Kidney epithelial cell (primary cell): ENCODE measurements around the gene NQO1. TPM values are rescaled to one million over a fixed set of nuclear protein-coding genes. Genes with fewer than 3 reads are reported as not detected.

Source experiments
- DNase-seq: peaks from one replicate; pipeline ENCODE4 v3.0.0-alpha.2; 2010; ENCODE audit warnings: low read depth
- H3K27me3 ChIP-seq: 2 replicates; pipeline ENCODE4 v1.6.0; 2011; ENCODE audit warnings: low read length; ENCODE audit not compliant: control insufficient read depth, insufficient read depth
- H3K36me3 ChIP-seq: 2 replicates; pipeline ENCODE4 v1.5.1; 2011; ENCODE audit warnings: low read length; ENCODE audit not compliant: control insufficient read depth, insufficient read depth
- H3K4me3 ChIP-seq: 2 replicates; pipeline ENCODE4 v1.5.1; 2011; ENCODE audit warnings: low read depth, mild to moderate bottlenecking, control low read depth, low read length
- total RNA-seq: library from RNA; depleted of rRNA; stranded (reverse); fragments of >200 nt; gene quantifications from 2 replicates; pipeline ENCODE4 v1.2.3, GENCODE V29; 2015
- TF ChIP-seq, protein P1 (sequence below): IDR thresholded peaks from 2 replicates; pipeline ENCODE4 v1.5.1; 2011; ENCODE audit warnings: mild to moderate bottlenecking, moderate library complexity, low read length, control low read depth, inconsistent platforms; ENCODE audit not compliant: insufficient read depth, poor library complexity, severe bottlenecking

NQO1 gene
- total RNA-seq, 1 donor from 2014 or later, result 38.7 TPM

DNA sequence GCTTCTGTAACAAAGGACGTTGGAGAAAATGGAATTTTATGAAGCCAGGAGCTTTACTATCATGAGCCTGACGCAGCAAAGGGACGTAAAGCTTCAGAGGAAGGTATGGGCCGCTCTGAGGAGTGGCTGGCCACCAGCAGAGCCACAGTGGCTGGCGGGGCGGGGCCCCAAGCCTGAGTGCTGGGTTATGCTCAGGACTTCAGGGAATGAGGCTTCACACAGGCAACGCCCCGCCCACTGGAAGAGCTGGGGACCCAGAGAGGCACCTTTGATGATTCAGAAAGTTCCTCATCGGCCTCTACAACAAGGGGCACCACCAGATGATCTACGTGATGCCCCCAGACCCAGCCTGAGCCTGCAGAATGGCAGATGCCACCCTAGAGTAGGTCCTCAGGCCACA lies 19.6 kb upstream of the NQO1 start:
- Histone ChIP-seq H3K27me3 (no peaks in the 10 kb centered on the region), H3K36me3 (peaks cover 2% of the 10 kb centered on the region), H3K4me3 (no peak overlapping the region)
- TF ChIP-seq, protein P1, sequence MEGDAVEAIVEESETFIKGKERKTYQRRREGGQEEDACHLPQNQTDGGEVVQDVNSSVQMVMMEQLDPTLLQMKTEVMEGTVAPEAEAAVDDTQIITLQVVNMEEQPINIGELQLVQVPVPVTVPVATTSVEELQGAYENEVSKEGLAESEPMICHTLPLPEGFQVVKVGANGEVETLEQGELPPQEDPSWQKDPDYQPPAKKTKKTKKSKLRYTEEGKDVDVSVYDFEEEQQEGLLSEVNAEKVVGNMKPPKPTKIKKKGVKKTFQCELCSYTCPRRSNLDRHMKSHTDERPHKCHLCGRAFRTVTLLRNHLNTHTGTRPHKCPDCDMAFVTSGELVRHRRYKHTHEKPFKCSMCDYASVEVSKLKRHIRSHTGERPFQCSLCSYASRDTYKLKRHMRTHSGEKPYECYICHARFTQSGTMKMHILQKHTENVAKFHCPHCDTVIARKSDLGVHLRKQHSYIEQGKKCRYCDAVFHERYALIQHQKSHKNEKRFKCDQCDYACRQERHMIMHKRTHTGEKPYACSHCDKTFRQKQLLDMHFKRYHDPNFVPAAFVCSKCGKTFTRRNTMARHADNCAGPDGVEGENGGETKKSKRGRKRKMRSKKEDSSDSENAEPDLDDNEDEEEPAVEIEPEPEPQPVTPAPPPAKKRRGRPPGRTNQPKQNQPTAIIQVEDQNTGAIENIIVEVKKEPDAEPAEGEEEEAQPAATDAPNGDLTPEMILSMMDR, result no peak
- DNase-seq, result no peak

DNA sequence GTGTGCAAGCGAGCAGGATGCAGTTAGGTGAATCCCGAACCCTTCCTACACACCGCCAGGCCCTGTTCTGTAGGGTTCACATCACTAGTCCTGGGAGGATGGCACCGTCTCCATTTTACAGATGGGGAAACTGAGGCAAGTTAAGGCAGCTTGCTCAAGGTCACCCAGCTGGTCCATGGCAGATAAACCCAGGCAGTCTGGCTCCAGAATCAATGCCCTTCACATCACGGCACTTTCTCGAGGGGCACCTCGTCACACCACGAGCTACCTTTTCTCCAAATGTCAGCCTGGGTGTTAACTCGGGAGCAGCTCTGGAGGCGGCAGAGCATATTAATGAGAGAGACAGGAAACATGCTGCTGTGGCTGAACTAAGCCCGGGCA lies 18.9 kb upstream of the NQO1 start:
- no peaks in the 10 kb centered on the region for H3K27me3 ChIP-seq
- H3K36me3 ChIP-seq, result peaks cover 2% of the 10 kb centered on the region
- DNase-seq, result no peak
- TF ChIP-seq, protein P1, result no peak
- no peak overlapping the region for H3K4me3 ChIP-seq

DNA sequence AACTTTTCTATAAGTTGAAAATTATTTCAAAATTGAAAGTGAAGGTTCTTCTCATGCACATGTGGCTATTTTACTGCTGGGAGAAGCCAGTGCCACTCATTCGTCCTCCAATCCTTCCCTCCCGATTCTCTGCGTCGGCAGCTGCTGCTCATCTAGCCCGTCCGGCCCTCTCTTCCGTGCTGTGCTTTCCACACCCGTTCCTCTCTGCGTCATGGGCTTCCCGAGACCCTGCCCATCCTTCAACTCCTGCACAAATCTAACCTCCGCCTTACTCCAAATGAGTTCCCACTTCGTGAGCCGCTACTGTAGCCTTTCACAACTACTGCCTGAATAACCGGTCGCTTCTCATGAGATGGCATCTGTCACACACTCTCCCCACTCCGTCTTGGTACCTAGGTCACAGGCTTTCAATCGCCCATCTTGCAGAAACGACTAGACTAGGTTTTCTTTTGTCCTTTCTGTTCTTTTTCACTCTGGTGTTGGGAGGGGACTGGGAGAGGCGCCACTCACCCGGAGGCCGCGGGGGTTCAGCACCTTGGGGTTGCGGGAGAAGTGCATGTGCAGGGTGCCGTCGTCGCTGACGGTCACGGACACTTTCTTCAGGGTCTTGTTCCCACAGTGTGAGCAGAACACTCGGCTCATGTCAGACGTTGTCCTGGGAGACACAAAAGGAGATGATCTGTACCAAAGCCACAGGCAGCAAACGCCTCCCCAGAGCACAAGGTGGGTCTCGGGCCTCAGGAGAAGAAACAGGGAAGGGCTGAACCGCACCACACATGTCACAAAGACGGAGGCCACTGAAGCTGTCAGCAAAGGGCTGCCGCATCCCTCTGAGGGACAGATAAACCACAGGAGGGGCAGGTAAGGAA lies 18.2 kb upstream of the NQO1 start:
- no peak for DNase-seq
- no peaks in the 10 kb centered on the region for H3K27me3 ChIP-seq
- H3K4me3 ChIP-seq, result no peak overlapping the region
- peaks cover 2% of the 10 kb centered on the region for H3K36me3 ChIP-seq
- TF ChIP-seq, protein P1, result no peak

DNA sequence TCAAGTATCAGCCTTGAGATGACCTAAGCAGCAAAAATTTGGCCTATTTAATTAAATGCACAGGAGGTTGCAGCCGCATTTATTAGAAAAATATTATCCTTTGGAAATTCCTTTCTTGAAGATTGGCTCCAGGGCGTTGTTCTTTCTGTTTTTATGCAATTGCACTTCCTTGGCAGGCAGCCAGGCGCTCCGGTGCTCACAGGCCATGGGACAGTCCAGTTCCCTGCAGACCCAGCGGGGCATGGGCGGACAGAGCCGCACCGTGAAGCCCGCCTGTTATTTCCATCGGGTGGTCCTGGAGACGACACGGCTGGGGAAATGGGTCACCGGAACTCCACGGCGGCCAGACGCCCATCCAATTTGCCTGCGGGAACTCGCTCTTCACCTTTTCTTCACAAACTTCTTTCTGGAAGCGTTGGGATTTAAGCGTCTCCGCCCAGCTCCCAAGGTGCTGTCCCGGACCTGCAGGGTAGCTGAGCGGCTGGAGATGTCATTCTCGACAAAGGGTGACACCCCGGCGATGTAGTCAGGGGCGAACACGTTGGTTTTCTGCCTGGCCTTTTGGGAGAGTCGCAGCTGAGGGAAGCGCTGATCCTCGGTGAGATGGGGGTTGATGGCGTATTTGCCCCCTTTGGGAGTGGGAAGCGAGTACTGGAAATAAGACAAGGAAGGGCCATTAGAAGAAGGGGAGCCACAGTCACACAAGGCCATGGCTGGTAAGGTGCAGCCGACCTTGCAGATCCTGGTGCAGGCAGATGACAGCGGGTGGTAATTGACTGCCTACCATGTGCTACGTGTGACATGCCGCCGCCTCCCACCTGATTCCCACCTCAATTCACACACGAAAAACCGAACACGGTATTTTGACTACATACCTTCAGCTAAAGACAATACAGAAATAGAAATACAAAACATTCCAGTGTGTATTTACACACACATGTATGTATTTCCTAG lies 15.9 kb upstream of the NQO1 start:
- Histone ChIP-seq H3K36me3 (peaks cover 2% of the 10 kb centered on the region), H3K27me3 (no peaks in the 10 kb centered on the region), H3K4me3 (no peak overlapping the region)
- TF ChIP-seq, protein P1, result no peak
- DNase-seq, result no peak

DNA sequence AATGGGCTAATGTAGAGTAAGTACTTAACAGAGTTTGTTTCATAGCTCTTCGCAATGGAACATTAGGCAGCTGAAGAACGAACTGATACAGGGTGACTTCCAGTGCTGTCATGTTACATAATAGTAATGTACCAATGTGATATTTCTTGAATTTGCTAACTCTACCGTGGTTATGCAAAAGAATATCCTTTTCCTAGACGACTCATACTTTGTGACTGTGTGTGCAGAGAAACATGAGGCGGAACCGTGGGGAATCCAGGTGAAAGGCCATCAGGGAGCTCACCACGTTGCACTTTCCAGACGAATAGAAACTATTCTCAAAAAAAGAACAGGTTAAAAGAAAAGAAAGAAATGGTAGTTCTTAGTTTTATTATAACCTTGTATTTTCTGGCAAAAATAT lies 15.2 kb upstream of the NQO1 start:
- Histone ChIP-seq H3K4me3 (no peak overlapping the region), H3K27me3 (no peaks in the 10 kb centered on the region), H3K36me3 (peaks cover 2% of the 10 kb centered on the region)
- no peak for DNase-seq
- TF ChIP-seq, protein P1, result no peak
